Measurements from ENCODE around the gene HPCAL1. TPM values are rescaled to one million over a fixed set of nuclear protein-coding genes. Genes with fewer than 3 reads are reported as not detected.
A peak's percentile ranks its signal among the peaks of the same experiment; 100 is the strongest.

HPCAL1 gene
- total and polyA plus RNA-seq, 2 of the 8 experiments (the other 6 are each of a cell fraction or from before 2014, with no cell fraction given): 5.8 to 8.6 TPM

GRCh38 chr2:10408649-10409579, 106.2 kb downstream of the HPCAL1 start (continued):
- TF ChIP-seq CHD7 (IDR thresholded peaks at IDR 0.05; ENCODE audit: insufficient replicate concordance, low read length) (no peak), GABPA (IDR thresholded peaks at IDR 0.05; ENCODE audit: borderline replicate concordance, insufficient read depth, low read length) (peak; percentile 27; the same call in 1 of the 2 replicates), CBX5 (IDR thresholded peaks at IDR 0.05; ENCODE audit: low read depth, low read length) (no peak), RNF2 (IDR thresholded peaks at IDR 0.05; ENCODE audit: borderline replicate concordance, low read depth, low read length, missing control alignments, poor library complexity, severe bottlenecking) (no peak), TCF12 (IDR thresholded peaks at IDR 0.05; ENCODE audit: low read depth, low read length) (peak; percentile 74; the same call in 1 of the 2 replicates), POLR2AphosphoS5 (IDR thresholded peaks at IDR 0.05; ENCODE audit: low read depth, low read length) (no peak), TEAD4 (IDR thresholded peaks at IDR 0.05; ENCODE audit: low read depth, low read length) (no peak)
- TF ChIP-seq, protein P1, sequence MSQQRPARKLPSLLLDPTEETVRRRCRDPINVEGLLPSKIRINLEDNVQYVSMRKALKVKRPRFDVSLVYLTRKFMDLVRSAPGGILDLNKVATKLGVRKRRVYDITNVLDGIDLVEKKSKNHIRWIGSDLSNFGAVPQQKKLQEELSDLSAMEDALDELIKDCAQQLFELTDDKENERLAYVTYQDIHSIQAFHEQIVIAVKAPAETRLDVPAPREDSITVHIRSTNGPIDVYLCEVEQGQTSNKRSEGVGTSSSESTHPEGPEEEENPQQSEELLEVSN (IDR thresholded peaks at IDR 0.05): peak; percentile 66; the same call in 1 of the 2 replicates
